CD14-positive monocyte (primary cell): ENCODE measurements around the gene GRIN2A. TPM values are rescaled to one million over a fixed set of nuclear protein-coding genes. Genes with fewer than 3 reads are reported as not detected.

ENCODE experiments used
- DNase-seq, 3 donors: peaks; one replicate each; pipeline ENCODE4 v3.0.0-alpha.2; 2011 to 2022
- H2AFZ ChIP-seq: 2 replicates; pipeline ENCODE4 v1.6.0; 2012; ENCODE audit warnings: mild to moderate bottlenecking, low read depth, low read length, inconsistent platforms; ENCODE audit not compliant: insufficient read depth, poor library complexity, severe bottlenecking
- H3K27ac ChIP-seq, 2 donors: 1 replicate in 1 of 2; 2 replicates in 1 of 2; pipeline ENCODE4 v1.5.1; 2012 to 2013; ENCODE audit warnings: low read length in 2 of 2, control low read depth in 1 of 2, inconsistent platforms in 1 of 2, low read depth in 1 of 2, mild to moderate bottlenecking in 1 of 2
- H3K27me3 ChIP-seq, 2 donors: one replicate each; pipeline versions ENCODE4 v1.6.0 to v1.6.1; 2011 to 2013; ENCODE audit warnings: low read length in 2 of 2; ENCODE audit not compliant: control insufficient read depth in 2 of 2, insufficient read depth in 2 of 2
- H3K36me3 ChIP-seq, 2 donors: replicated peaks in 1 of 2; 1 replicate in 1 of 2; 2 replicates in 1 of 2; pipeline versions ENCODE4 v1.5.1 to v1.6.1; 2012 to 2013; ENCODE audit warnings: low read length in 2 of 2, control low read depth in 1 of 2, inconsistent platforms in 1 of 2, mild to moderate bottlenecking in 1 of 2; ENCODE audit not compliant: insufficient read depth in 2 of 2, control insufficient read depth in 1 of 2
- H3K4me1 ChIP-seq, 2 donors: 1 replicate in 1 of 2; 2 replicates in 1 of 2; pipeline versions ENCODE4 v1.5.1 to v1.6.1; 2012 to 2013; ENCODE audit warnings: low read length in 2 of 2, control low read depth in 1 of 2, inconsistent platforms in 1 of 2, mild to moderate bottlenecking in 1 of 2, moderate library complexity in 1 of 2; ENCODE audit not compliant: insufficient read depth in 2 of 2, control insufficient read depth in 1 of 2
- H3K4me2 ChIP-seq: replicated peaks from 2 replicates; pipeline ENCODE3; 2012; ENCODE audit warnings: low read length, moderate library complexity, mild to moderate bottlenecking; ENCODE audit not compliant: poor library complexity, severe bottlenecking; ENCODE audit errors: extremely low read depth
- H3K4me3 ChIP-seq, 3 experiments: fragments of 200-600 bp in 1 of 3; sonication (generic) in 1 of 3; replicated peaks in 1 of 3; 1 replicate in 2 of 3; 2 replicates in 1 of 3; pipeline ENCODE4 v1.5.1; 2011 to 2013; ENCODE audit warnings: low read length in 3 of 3, mild to moderate bottlenecking in 3 of 3, control low read depth in 2 of 3, low read depth in 2 of 3, inconsistent platforms in 1 of 3, moderate library complexity in 1 of 3
- H3K79me2 ChIP-seq: 2 replicates; pipeline ENCODE4 v1.6.0; 2012; ENCODE audit warnings: mild to moderate bottlenecking, control low read depth, inconsistent platforms, low read length, moderate library complexity; ENCODE audit not compliant: insufficient read depth
- H3K9ac ChIP-seq: 2 replicates; pipeline ENCODE4 v1.6.0; 2017; ENCODE audit warnings: low read length, mild to moderate bottlenecking; ENCODE audit not compliant: insufficient read depth, poor library complexity, severe bottlenecking
- H3K9me3 ChIP-seq, 2 donors: replicated peaks in 1 of 2; 1 replicate in 1 of 2; 2 replicates in 1 of 2; pipeline versions ENCODE4 v1.5.1 to v1.6.1; 2012 to 2013; ENCODE audit warnings: low read length in 2 of 2, control low read depth in 1 of 2; ENCODE audit not compliant: control insufficient read depth in 1 of 2, insufficient read depth in 1 of 2
- H4K20me1 ChIP-seq: 2 replicates; pipeline ENCODE4 v1.6.0; 2012; ENCODE audit warnings: mild to moderate bottlenecking, low read length, control low read depth, moderate library complexity; ENCODE audit not compliant: insufficient read depth
- H3K27ac Mint-ChIP-seq, 7 donors: one replicate each; pipeline ENCODE4 v1.8.0; 2020; ENCODE audit warnings: mild to moderate bottlenecking in 7 of 7, mixed read lengths in 7 of 7, moderate library complexity in 6 of 7, inconsistent platforms in 2 of 7
- H3K27me3 Mint-ChIP-seq, 3 donors: one replicate each; pipeline ENCODE4 v1.8.0; 2021 to 2022; ENCODE audit warnings: low read depth in 3 of 3, mild to moderate bottlenecking in 3 of 3, mixed read lengths in 3 of 3, moderate library complexity in 3 of 3, inconsistent platforms in 1 of 3
- H3K36me3 Mint-ChIP-seq, 2 donors: one replicate each; pipeline ENCODE4 v1.8.0; 2020; ENCODE audit warnings: mixed read lengths in 2 of 2, inconsistent platforms in 1 of 2, mild to moderate bottlenecking in 1 of 2
- H3K4me1 Mint-ChIP-seq: one replicate; pipeline ENCODE4 v1.8.0; 2020; ENCODE audit warnings: mild to moderate bottlenecking, mixed read lengths
- H3K4me3 Mint-ChIP-seq, 2 donors: one replicate each; pipeline ENCODE4 v1.8.0; 2020; ENCODE audit warnings: mild to moderate bottlenecking in 2 of 2, mixed read lengths in 2 of 2, moderate library complexity in 1 of 2
- H3K9me3 Mint-ChIP-seq, 7 donors: one replicate each; pipeline ENCODE4 v1.8.0; 2020 to 2022; ENCODE audit warnings: mixed read lengths in 7 of 7, mild to moderate bottlenecking in 6 of 7, moderate library complexity in 6 of 7, inconsistent platforms in 2 of 7
- CTCF ChIP-seq: fragments of 200-600 bp; IDR thresholded peaks from one replicate; pipeline ENCODE4 v1.8.0; 2022; ENCODE audit warnings: antibody characterized with exemption, mild to moderate bottlenecking
- WGBS: methylation state at CpG from one replicate; pipeline ENCODE4 v1.1.5; 2013; ENCODE audit warnings: missing lambda C conversion rate; ENCODE audit not compliant: insufficient coverage; 5-methylcytosine and 5-hydroxymethylcytosine counted together
- intact Hi-C, 2 donors: fragments of 100-400 bp; cut with micrococcal nuclease; formaldehyde crosslinking; loops; one replicate each; pipeline versions ENCODE4 v1.15.0 to v1.15.1; 2023
- polyA plus RNA-seq, 3 donors: library from polyadenylated mRNA; depleted of rRNA in 1 of 3; unstranded in 2 of 3; stranded (reverse) in 1 of 3; fragments of 300-500 nt in 2 of 3; fragments of >200 nt in 1 of 3; fragmentation: Illumina TruSeq in 2 of 3; gene quantifications; 1 replicate in 2 of 3; 2 replicates in 1 of 3; pipeline ENCODE4 v1.2.3, GENCODE V29; 2012 to 2021

The GRIN2A gene
- polyA plus RNA-seq, 3 donors = not detected

GRCh38 chr16:9738690-9739089, 443.5 kb downstream of the GRIN2A start:
- Histone ChIP-seq H4K20me1 (no peaks in the 10 kb centered on the region), H3K4me1 (no peaks in the 10 kb centered on the region), H3K9me3 (no peaks in the 10 kb centered on the region), H3K27ac (no peak overlapping the region), H3K79me2 (no peaks in the 10 kb centered on the region), H3K9ac (no peak overlapping the region), H3K4me2 (no peak overlapping the region), H2AFZ (no peak overlapping the region), H3K27me3 (no peaks in the 10 kb centered on the region), H3K36me3 (no peaks in the 10 kb centered on the region), H3K4me3 (no peak overlapping the region)
- Mint-ChIP-seq H3K27me3 (no peaks in the 10 kb centered on the region), H3K36me3 (no peaks in the 10 kb centered on the region), H3K27ac (no peak overlapping the region), H3K4me1 (no peaks in the 10 kb centered on the region), H3K4me3 (no peak overlapping the region), H3K9me3 (peaks cover 0 to 11% (median 0%) of the 10 kb centered on the region in 7 donors)
- no peak for TF ChIP-seq CTCF
- DNase-seq = no peak
- WGBS = 90% methylated on average over 3 of the region's 6 CpGs
- intact Hi-C loops = no loop called here

- no peaks in the 10 kb centered on the region for H3K27me3 ChIP-seq
- 93% methylated on average over 2 of the region's 5 CpGs for WGBS
- H3K4me3 Mint-ChIP-seq = no peak overlapping the region
Measured at GRCh38 chr16:9736547-9736946, 445.7 kb downstream of the GRIN2A start.

More at GRCh38 chr16:9736547-9736946, 445.7 kb downstream of the GRIN2A start:
- no peaks in the 10 kb centered on the region for H4K20me1 ChIP-seq
- no peak overlapping the region for H3K9ac ChIP-seq
- DNase-seq = no peak
- no peaks in the 10 kb centered on the region for H3K36me3 Mint-ChIP-seq
- H2AFZ ChIP-seq = no peak overlapping the region
- H3K4me3 ChIP-seq = no peak overlapping the region
- H3K79me2 ChIP-seq = no peaks in the 10 kb centered on the region
- H3K4me2 ChIP-seq = no peak overlapping the region
- no peak for TF ChIP-seq CTCF
- H3K4me1 Mint-ChIP-seq = no peaks in the 10 kb centered on the region
- H3K9me3 ChIP-seq = no peaks in the 10 kb centered on the region
- H3K9me3 Mint-ChIP-seq = peaks cover 0 to 18% (median 0%) of the 10 kb centered on the region in 7 donors
- H3K4me1 ChIP-seq = no peaks in the 10 kb centered on the region
- H3K27ac Mint-ChIP-seq = no peak overlapping the region
- H3K36me3 ChIP-seq = no peaks in the 10 kb centered on the region
- intact Hi-C loops = no loop called here
- no peak overlapping the region for H3K27ac ChIP-seq
- no peaks in the 10 kb centered on the region for H3K27me3 Mint-ChIP-seq
